ENCODE data around the gene IKZF1. TPM values are rescaled to one million over a fixed set of nuclear protein-coding genes. Genes with fewer than 3 reads are reported as not detected.

IKZF1 gene
- total and polyA plus RNA-seq, 2 of the 4 experiments (the other 2 are of a cell fraction), result not detected

DNA sequence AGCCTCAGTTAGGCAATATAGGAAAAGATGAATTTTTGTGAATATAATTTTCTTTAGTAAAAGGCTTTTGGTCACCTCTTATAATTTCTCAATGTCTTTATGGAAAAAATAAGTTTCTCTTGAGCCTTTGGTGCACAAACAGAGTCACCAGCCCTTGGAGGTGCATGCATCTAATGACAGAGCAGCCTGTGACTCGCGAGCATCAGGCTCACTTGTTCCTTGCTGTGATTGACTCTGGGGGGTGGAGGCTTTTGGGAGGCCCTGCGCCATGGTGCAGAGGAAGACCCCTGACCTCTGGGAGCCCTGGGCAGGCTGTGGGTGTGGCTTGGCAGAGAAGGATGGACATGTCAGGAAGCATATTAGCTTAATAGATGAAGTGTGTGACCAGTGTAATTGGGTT lies 85.4 kb downstream of the IKZF1 start:
- in situ Hi-C loops (cut with MboI; ENCODE audit: low sequenced_read_pairs), result no loop called here

More for the DNA sequence above, 85.4 kb downstream of the IKZF1 start:
- H3K9me1 ChIP-seq (ENCODE audit: insufficient read depth, low read length), result no peaks in the 10 kb centered on the region
- H3K27me3 ChIP-seq (ENCODE audit: control insufficient read depth, insufficient read depth, low read length), result no peaks in the 10 kb centered on the region
- WGBS, 2 experiments (ENCODE audit: extremely low coverage in 2 of 2, insufficient read length in 1 of 2), result no CpG with 5 or more reads among the region's 3 CpGs
- no peak overlapping the region for H3K14ac ChIP-seq (replicated peaks; ENCODE audit: low read depth, low read length)
- no peaks in the 10 kb centered on the region for H3K79me1 ChIP-seq (ENCODE audit: low read depth in 1 of 2, low read length in 2 of 2)
- H3K18ac ChIP-seq (ENCODE audit: low read depth, low read length), result no peak overlapping the region
- dilution Hi-C loops (cut with HindIII; ENCODE audit: low sequenced_read_pairs, unreplicated experiment) (no loop called here), intact Hi-C loops (cut with micrococcal nuclease) (no loop called here)
- no peak overlapping the region for H3K4me2 ChIP-seq (ENCODE audit: low read depth, low read length)
- no peaks in the 10 kb centered on the region for H4K20me1 ChIP-seq (ENCODE audit: insufficient read depth, low read length)
- no peak for TF ChIP-seq RFX5 (IDR thresholded peaks at IDR 0.05; ENCODE audit: low read depth, low read length)
- TF ChIP-seq MAZ (IDR thresholded peaks at IDR 0.05; ENCODE audit: borderline replicate concordance, low read depth, low read length), result no peak
- TF ChIP-seq POLR2A (IDR thresholded peaks at IDR 0.05; ENCODE audit: low read depth, low read length), result no peak
- no peak for TF ChIP-seq RCOR1 (IDR thresholded peaks at IDR 0.05; ENCODE audit: insufficient replicate concordance, low read length)
- TF ChIP-seq BHLHE40 (IDR thresholded peaks at IDR 0.05; ENCODE audit: low read depth, low read length), result no peak
- TF ChIP-seq, protein P1, sequence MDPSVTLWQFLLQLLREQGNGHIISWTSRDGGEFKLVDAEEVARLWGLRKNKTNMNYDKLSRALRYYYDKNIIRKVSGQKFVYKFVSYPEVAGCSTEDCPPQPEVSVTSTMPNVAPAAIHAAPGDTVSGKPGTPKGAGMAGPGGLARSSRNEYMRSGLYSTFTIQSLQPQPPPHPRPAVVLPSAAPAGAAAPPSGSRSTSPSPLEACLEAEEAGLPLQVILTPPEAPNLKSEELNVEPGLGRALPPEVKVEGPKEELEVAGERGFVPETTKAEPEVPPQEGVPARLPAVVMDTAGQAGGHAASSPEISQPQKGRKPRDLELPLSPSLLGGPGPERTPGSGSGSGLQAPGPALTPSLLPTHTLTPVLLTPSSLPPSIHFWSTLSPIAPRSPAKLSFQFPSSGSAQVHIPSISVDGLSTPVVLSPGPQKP (IDR thresholded peaks at IDR 0.05; ENCODE audit: borderline replicate concordance, low read depth, low read length), result no peak
- TF ChIP-seq MAFK (IDR thresholded peaks at IDR 0.05; ENCODE audit: low read depth, low read length), result no peak
- TF ChIP-seq RAD21 (IDR thresholded peaks at IDR 0.05; ENCODE audit: low read length), result no peak
- TF ChIP-seq, protein P2, sequence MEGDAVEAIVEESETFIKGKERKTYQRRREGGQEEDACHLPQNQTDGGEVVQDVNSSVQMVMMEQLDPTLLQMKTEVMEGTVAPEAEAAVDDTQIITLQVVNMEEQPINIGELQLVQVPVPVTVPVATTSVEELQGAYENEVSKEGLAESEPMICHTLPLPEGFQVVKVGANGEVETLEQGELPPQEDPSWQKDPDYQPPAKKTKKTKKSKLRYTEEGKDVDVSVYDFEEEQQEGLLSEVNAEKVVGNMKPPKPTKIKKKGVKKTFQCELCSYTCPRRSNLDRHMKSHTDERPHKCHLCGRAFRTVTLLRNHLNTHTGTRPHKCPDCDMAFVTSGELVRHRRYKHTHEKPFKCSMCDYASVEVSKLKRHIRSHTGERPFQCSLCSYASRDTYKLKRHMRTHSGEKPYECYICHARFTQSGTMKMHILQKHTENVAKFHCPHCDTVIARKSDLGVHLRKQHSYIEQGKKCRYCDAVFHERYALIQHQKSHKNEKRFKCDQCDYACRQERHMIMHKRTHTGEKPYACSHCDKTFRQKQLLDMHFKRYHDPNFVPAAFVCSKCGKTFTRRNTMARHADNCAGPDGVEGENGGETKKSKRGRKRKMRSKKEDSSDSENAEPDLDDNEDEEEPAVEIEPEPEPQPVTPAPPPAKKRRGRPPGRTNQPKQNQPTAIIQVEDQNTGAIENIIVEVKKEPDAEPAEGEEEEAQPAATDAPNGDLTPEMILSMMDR (conservative IDR thresholded peaks at IDR 0.05; ENCODE audit: low read depth, low read length), result no peak
- no peak overlapping the region for H2BK120ac ChIP-seq (ENCODE audit: low read depth, low read length)
- H2AK9ac ChIP-seq (replicated peaks; ENCODE audit: low read depth, low read length, poor library complexity), result no peak overlapping the region
- H2AFZ ChIP-seq (replicated peaks; ENCODE audit: low read length, poor library complexity), result no peak overlapping the region
- no TSS peak for BruUV-seq (replicated peaks)
- H3K4me1 ChIP-seq (ENCODE audit: control insufficient read depth, insufficient read depth, low read length), result no peaks in the 10 kb centered on the region
- no peak overlapping the region for H3K23ac ChIP-seq (ENCODE audit: low read depth, low read length)
- H4K91ac ChIP-seq (ENCODE audit: insufficient read depth, low read depth, low read length), result no peak overlapping the region
- H2BK15ac ChIP-seq (ENCODE audit: low read depth, low read length), result no peak overlapping the region
- DNase-seq (no peak), ATAC-seq (ENCODE audit: low read depth) (no peak)
- ChIA-PET CTCF (no interaction called here), POLR2A (ENCODE audit: unreplicated experiment) (no interaction called here)
- H3K9me3 ChIP-seq (ENCODE audit: control insufficient read depth, insufficient read depth, low read length), result no peaks in the 10 kb centered on the region
- no peak overlapping the region for H3K4ac ChIP-seq (ENCODE audit: low read depth, low read length)
- no peak overlapping the region for H4K5ac ChIP-seq (ENCODE audit: low read depth, low read length)
- H2BK20ac ChIP-seq (ENCODE audit: low read depth, low read length), result no peak overlapping the region
- H3K36me3 ChIP-seq (ENCODE audit: control insufficient read depth, insufficient read depth, low read length), result no peaks in the 10 kb centered on the region
- H3K56ac ChIP-seq (ENCODE audit: extremely low read depth, insufficient read depth, low read length), result no peak overlapping the region
- H4K8ac ChIP-seq (ENCODE audit: low read depth in 2 of 2, low read length in 2 of 2), result no peak overlapping the region
- H2BK5ac ChIP-seq (ENCODE audit: low read depth, low read length, poor library complexity, severe bottlenecking), result no peak overlapping the region
- no peak overlapping the region for H3K9ac ChIP-seq (ENCODE audit: low read depth, low read length)
- no peak overlapping the region for H3K27ac ChIP-seq (ENCODE audit: insufficient read depth, low read length)
- no peak overlapping the region for H3K4me3 ChIP-seq (ENCODE audit: insufficient read depth, low read depth, low read length)
- H2AK5ac ChIP-seq (ENCODE audit: low read depth, low read length), result no peak overlapping the region
